Astrocyte (in vitro differentiated cells and primary cell): ENCODE results near the gene PRELID3B. TPM values are rescaled to one million over a fixed set of nuclear protein-coding genes. Genes with fewer than 3 reads are reported as not detected.

ENCODE experiments used
- DNase-seq: peaks from one replicate; pipeline ENCODE4 v3.0.0-alpha.2; 2010; ENCODE audit warnings: low read depth
- FAIRE-seq: peaks from 2 replicates; lab custom pipeline; 2011; peaks lifted over from hg19 to GRCh38; lab: Jason Lieb, UNC
- H2AFZ ChIP-seq: 2 replicates; pipeline ENCODE4 v1.6.0; 2012; ENCODE audit warnings: low read depth, low read length, inconsistent platforms
- H3K27ac ChIP-seq: 2 replicates; pipeline ENCODE4 v1.5.1; 2011; ENCODE audit warnings: low read depth, low read length, inconsistent platforms
- H3K27me3 ChIP-seq: 2 replicates; pipeline ENCODE4 v1.6.0; 2011; ENCODE audit warnings: low read length, inconsistent platforms; ENCODE audit not compliant: insufficient read depth
- H3K36me3 ChIP-seq: 2 replicates; pipeline ENCODE4 v1.5.1; 2011; ENCODE audit warnings: low read length, inconsistent platforms; ENCODE audit not compliant: insufficient read depth
- H3K4me1 ChIP-seq: 2 replicates; pipeline ENCODE4 v1.5.1; 2011; ENCODE audit warnings: low read length, inconsistent platforms; ENCODE audit not compliant: insufficient read depth
- H3K4me2 ChIP-seq: 2 replicates; pipeline ENCODE4 v1.6.0; 2012; ENCODE audit warnings: low read length, inconsistent platforms
- H3K4me3 ChIP-seq: 2 replicates; pipeline ENCODE4 v1.5.1; 2011; ENCODE audit warnings: low read depth, mild to moderate bottlenecking, low read length, inconsistent platforms; ENCODE audit not compliant: insufficient read depth
- H3K79me2 ChIP-seq: 2 replicates; pipeline ENCODE4 v1.6.0; 2012; ENCODE audit warnings: mild to moderate bottlenecking, low read length, inconsistent platforms; ENCODE audit not compliant: insufficient read depth
- H3K9ac ChIP-seq: 2 replicates; pipeline ENCODE4 v1.6.0; 2012; ENCODE audit warnings: mild to moderate bottlenecking, low read length, inconsistent platforms
- H3K9me3 ChIP-seq: 2 replicates; pipeline ENCODE4 v1.5.1; 2012; ENCODE audit warnings: low read depth, mild to moderate bottlenecking, low read length, inconsistent platforms; ENCODE audit not compliant: insufficient read depth
- H4K20me1 ChIP-seq: 2 replicates; pipeline ENCODE4 v1.6.0; 2012; ENCODE audit warnings: low read length, inconsistent platforms; ENCODE audit not compliant: insufficient read depth
- H3K27ac Mint-ChIP-seq: one replicate; pipeline ENCODE4 v1.8.0; 2021; ENCODE audit warnings: mild to moderate bottlenecking, mixed read lengths; ENCODE audit not compliant: unreplicated experiment
- H3K27me3 Mint-ChIP-seq: one replicate; pipeline ENCODE4 v1.8.0; 2021; ENCODE audit warnings: low read depth, mixed read lengths; ENCODE audit not compliant: unreplicated experiment
- H3K36me3 Mint-ChIP-seq: one replicate; pipeline ENCODE4 v1.8.0; 2021; ENCODE audit warnings: low read depth, mixed read lengths; ENCODE audit not compliant: unreplicated experiment
- H3K4me1 Mint-ChIP-seq: one replicate; pipeline ENCODE4 v1.8.0; 2021; ENCODE audit warnings: low read depth, mixed read lengths; ENCODE audit not compliant: unreplicated experiment
- H3K4me3 Mint-ChIP-seq: one replicate; pipeline ENCODE4 v1.8.0; 2021; ENCODE audit warnings: mild to moderate bottlenecking, moderate library complexity, mixed read lengths; ENCODE audit not compliant: unreplicated experiment
- H3K9me3 Mint-ChIP-seq: one replicate; pipeline ENCODE4 v1.8.0; 2021; ENCODE audit warnings: mild to moderate bottlenecking, mixed read lengths; ENCODE audit not compliant: unreplicated experiment
- EZH2 ChIP-seq: IDR thresholded peaks from 2 replicates; pipeline ENCODE4 v1.6.1; 2012; ENCODE audit warnings: mild to moderate bottlenecking, low read length, inconsistent platforms; ENCODE audit not compliant: insufficient read depth
- total RNA-seq: library from RNA; stranded (reverse); gene quantifications from 2 replicates; pipeline ENCODE4 v1.2.1, GENCODE V29; 2021
- TF ChIP-seq, protein P1 (sequence below): IDR thresholded peaks from 2 replicates; pipeline ENCODE4 v1.5.1; 2011; ENCODE audit warnings: low read depth, mild to moderate bottlenecking, inconsistent platforms, low read length, moderate library complexity; ENCODE audit not compliant: insufficient read depth

Gene PRELID3B
- total RNA-seq, 1 donor from 2014 or later = 68.8 TPM

DNA sequence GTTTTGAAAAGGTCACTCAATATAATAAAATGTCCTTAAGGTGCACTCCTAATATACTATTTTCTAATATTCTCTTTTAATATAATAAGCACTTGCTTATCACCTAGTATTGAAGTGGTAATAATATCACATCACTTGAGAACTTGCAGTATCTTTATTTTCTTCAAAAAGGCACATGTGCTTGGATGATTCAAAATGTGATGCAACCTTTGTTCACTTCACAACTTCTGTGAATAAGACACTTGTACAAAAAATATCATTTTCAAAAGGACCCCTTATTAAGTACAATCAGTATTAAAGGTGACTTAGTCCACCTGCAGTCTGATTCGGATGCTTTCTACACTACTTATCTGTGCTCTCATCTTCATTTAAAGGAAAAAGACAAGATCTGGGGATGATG is 3.4 kb downstream of the PRELID3B start:
- no peak overlapping the region for H3K4me3 Mint-ChIP-seq
- H2AFZ ChIP-seq = no peak overlapping the region
- H3K36me3 ChIP-seq = peaks cover 29% of the 10 kb centered on the region

DNA sequence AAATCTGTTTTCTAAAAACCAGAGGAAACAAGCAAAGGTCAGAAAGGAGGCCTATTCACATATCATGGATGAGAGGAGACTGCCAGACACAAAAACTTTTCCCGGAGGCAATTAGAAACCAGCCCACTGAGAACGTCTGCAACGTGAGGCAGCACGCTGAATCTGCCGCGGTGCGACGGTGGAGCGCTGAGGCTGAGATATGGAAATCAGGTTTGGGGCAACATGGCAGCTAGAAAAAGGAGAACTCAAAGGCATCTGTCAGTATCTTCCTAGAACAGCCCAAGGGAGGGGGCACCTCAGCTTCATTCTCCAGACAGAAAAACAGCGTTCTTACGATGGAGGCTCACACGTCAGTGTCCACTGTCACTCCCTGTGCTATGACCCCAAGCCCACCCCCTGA is 5.2 kb downstream of the PRELID3B start:
- Histone ChIP-seq H2AFZ (no peak overlapping the region), H3K9me3 (no peaks in the 10 kb centered on the region), H3K36me3 (peaks cover 29% of the 10 kb centered on the region), H3K4me1 (no peaks in the 10 kb centered on the region), H3K27me3 (no peaks in the 10 kb centered on the region), H4K20me1 (peaks cover 16% of the 10 kb centered on the region), H3K4me3 (no peak overlapping the region), H3K9ac (no peak overlapping the region), H3K79me2 (peaks cover 61% of the 10 kb centered on the region), H3K4me2 (no peak overlapping the region), H3K27ac (no peak overlapping the region)
- no peak overlapping the region for H3K27ac Mint-ChIP-seq
- FAIRE-seq = no peak
- TF ChIP-seq, protein P1, sequence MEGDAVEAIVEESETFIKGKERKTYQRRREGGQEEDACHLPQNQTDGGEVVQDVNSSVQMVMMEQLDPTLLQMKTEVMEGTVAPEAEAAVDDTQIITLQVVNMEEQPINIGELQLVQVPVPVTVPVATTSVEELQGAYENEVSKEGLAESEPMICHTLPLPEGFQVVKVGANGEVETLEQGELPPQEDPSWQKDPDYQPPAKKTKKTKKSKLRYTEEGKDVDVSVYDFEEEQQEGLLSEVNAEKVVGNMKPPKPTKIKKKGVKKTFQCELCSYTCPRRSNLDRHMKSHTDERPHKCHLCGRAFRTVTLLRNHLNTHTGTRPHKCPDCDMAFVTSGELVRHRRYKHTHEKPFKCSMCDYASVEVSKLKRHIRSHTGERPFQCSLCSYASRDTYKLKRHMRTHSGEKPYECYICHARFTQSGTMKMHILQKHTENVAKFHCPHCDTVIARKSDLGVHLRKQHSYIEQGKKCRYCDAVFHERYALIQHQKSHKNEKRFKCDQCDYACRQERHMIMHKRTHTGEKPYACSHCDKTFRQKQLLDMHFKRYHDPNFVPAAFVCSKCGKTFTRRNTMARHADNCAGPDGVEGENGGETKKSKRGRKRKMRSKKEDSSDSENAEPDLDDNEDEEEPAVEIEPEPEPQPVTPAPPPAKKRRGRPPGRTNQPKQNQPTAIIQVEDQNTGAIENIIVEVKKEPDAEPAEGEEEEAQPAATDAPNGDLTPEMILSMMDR = no peak
- TF ChIP-seq EZH2 = no peak
- H3K27me3 Mint-ChIP-seq = no peaks in the 10 kb centered on the region
- H3K36me3 Mint-ChIP-seq = peaks cover 16% of the 10 kb centered on the region
- DNase-seq = no peak
- H3K4me1 Mint-ChIP-seq = peaks cover 27% of the 10 kb centered on the region
- H3K4me3 Mint-ChIP-seq = no peak overlapping the region
- no peaks in the 10 kb centered on the region for H3K9me3 Mint-ChIP-seq

More for the DNA sequence above, 3.4 kb downstream of the PRELID3B start:
- H3K27ac Mint-ChIP-seq = peak overlapping the region; percentile 81
- Histone ChIP-seq H3K4me2 (no peak overlapping the region), H3K27me3 (no peaks in the 10 kb centered on the region), H3K9me3 (no peaks in the 10 kb centered on the region), H3K4me1 (no peaks in the 10 kb centered on the region), H3K27ac (no peak overlapping the region), H3K4me3 (no peak overlapping the region), H3K79me2 (peaks cover 63% of the 10 kb centered on the region), H4K20me1 (peaks cover 16% of the 10 kb centered on the region), H3K9ac (no peak overlapping the region)
- peaks cover 22% of the 10 kb centered on the region for H3K4me1 Mint-ChIP-seq
- DNase-seq = no peak
- TF ChIP-seq EZH2 = no peak
- TF ChIP-seq, protein P1 = no peak
- no peak for FAIRE-seq
- peaks cover 16% of the 10 kb centered on the region for H3K36me3 Mint-ChIP-seq
- H3K27me3 Mint-ChIP-seq = no peaks in the 10 kb centered on the region
- no peaks in the 10 kb centered on the region for H3K9me3 Mint-ChIP-seq

DNA sequence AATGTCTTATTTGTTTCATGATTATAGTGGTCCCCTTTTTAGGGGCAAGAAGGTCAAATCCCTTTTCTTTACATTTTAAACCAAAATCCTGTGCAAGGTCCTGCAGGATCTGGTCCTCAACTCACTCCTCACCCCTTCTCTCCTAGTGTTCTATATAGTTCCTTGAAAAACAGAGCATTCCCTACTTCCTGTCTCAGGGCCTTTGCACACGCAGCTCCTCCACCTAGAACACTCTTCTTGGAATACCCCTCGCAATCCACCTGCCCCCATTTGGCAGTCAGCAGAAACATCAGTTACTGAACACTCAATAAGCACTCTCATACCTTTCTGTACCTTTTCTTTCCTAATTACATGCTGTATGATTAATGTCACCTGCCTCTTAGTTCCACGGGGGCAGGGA is 7.2 kb downstream of the PRELID3B start:
- H4K20me1 ChIP-seq = peaks cover 15% of the 10 kb centered on the region
- H3K9ac ChIP-seq = no peak overlapping the region
- H3K9me3 Mint-ChIP-seq = no peaks in the 10 kb centered on the region
- TF ChIP-seq, protein P1 = no peak
- no peak for TF ChIP-seq EZH2
- peaks cover 16% of the 10 kb centered on the region for H3K36me3 Mint-ChIP-seq
- no peaks in the 10 kb centered on the region for H3K27me3 Mint-ChIP-seq
- H3K36me3 ChIP-seq = peaks cover 33% of the 10 kb centered on the region
- H3K4me1 ChIP-seq = peaks cover 9% of the 10 kb centered on the region
- H3K4me1 Mint-ChIP-seq = peaks cover 27% of the 10 kb centered on the region
- no peak overlapping the region for H3K4me3 Mint-ChIP-seq
- no peak overlapping the region for H2AFZ ChIP-seq
- H3K27me3 ChIP-seq = no peaks in the 10 kb centered on the region
- H3K79me2 ChIP-seq = peaks cover 59% of the 10 kb centered on the region
- no peaks in the 10 kb centered on the region for H3K9me3 ChIP-seq
- H3K4me2 ChIP-seq = no peak overlapping the region
- no peak overlapping the region for H3K27ac Mint-ChIP-seq
- FAIRE-seq = no peak
- H3K4me3 ChIP-seq = no peak overlapping the region
- DNase-seq = no peak
- no peak overlapping the region for H3K27ac ChIP-seq
